Choroid plexus epithelial cell (primary cell): ENCODE measurements around the gene VEGFB.

Source experiments
- DNase-seq: peaks from one replicate; pipeline ENCODE4 v3.0.0-alpha.2; 2010; ENCODE audit warnings: low read depth
- H3K4me3 ChIP-seq: 2 replicates; pipeline ENCODE4 v1.5.1; 2011; ENCODE audit warnings: low read depth, mild to moderate bottlenecking, control low read depth, low read length, moderate library complexity
- CTCF ChIP-seq: conservative IDR thresholded peaks from 2 replicates; pipeline ENCODE4 v1.5.1; 2011; ENCODE audit warnings: low read depth, mild to moderate bottlenecking, control low read depth, inconsistent platforms, low read length, moderate library complexity

The VEGFB gene

GRCh38 chr11:64233913-64234586, at the start of gene VEGFB:
Gene VEGFB (plus strand): TSS chr11:64234584. CDS start chr11:64234834, 250 bp downstream.
- DNase-seq: no peak
- no peak for TF ChIP-seq CTCF
- peak within 1 kb of the TSS; percentile 67 for H3K4me3 ChIP-seq

- peak; percentile 59 for TF ChIP-seq CTCF
- peak overlapping the region; percentile 76 for H3K4me3 ChIP-seq
- peak; percentile 90 for DNase-seq
Observed at GRCh38 chr11:64185175-64185692, 49.1 kb upstream of the VEGFB start.

- TF ChIP-seq CTCF: peak; percentile 63
- peak within 1 kb of the TSS; percentile 76 for H3K4me3 ChIP-seq
- DNase-seq: peak; percentile 100
Observed at GRCh38 chr11:64185693-64186491, 48.5 kb upstream of the VEGFB start, which contains the start of gene STIP1. Gene STIP1 (plus strand): TSS chr11:64186171. CDS start chr11:64186262, 91 bp downstream.

- DNase-seq: peak; percentile 20
- TF ChIP-seq CTCF: no peak
- no peak overlapping the region for H3K4me3 ChIP-seq
Observed at GRCh38 chr11:64186492-64187165, 47.8 kb upstream of the VEGFB start.

- no peak for DNase-seq
- TF ChIP-seq CTCF: no peak
- no peak overlapping the region for H3K4me3 ChIP-seq
Observed at GRCh38 chr11:64192434-64192833, 42.0 kb upstream of the VEGFB start.

GRCh38 chr11:64196626-64197025, 37.8 kb upstream of the VEGFB start:
- no peak for DNase-seq
- no peak for TF ChIP-seq CTCF

More at GRCh38 chr11:64196626-64197025, 37.8 kb upstream of the VEGFB start:
- H3K4me3 ChIP-seq: no peak overlapping the region
